ENCODE data around the gene PRH2. TPM values are rescaled to one million over a fixed set of nuclear protein-coding genes. Genes with fewer than 3 reads are reported as not detected.

The PRH2 gene
- total RNA-seq, 1 experiment from 2014 or later, result 0.52 TPM

DNA sequence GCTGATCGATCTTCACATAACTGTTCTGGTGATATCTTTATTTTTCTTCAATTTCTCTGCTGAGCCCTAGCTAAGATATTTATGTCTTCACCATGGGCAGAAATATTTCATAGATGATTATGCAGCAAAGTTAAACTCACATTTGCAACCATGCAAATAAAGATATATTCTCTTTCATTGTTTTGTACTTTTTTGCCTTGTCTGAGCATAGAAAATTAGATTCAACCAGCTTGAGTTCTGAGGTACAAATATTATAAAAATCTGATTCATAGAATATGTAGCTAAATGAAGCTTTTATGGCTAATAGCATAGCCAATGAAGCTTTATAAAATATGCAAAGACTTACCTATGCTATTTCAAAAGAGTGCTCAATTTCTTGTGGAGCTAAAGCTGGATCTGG lies 19.6 kb upstream of the PRH2 start, which contains the start of gene TAS2R13:
Gene TAS2R13 (minus strand): TSS at position 101 of the 400 bp plus-strand sequence. CDS start 264 bp downstream, outside the sequence.
- TF ChIP-seq GTF2I (CRISPR knock-in tag; conservative IDR thresholded peaks at IDR 0.05) (no peak), OVOL2 (CRISPR knock-in tag; IDR thresholded peaks at IDR 0.05; ENCODE audit: borderline replicate concordance) (no peak)
- TF ChIP-seq, protein P1, sequence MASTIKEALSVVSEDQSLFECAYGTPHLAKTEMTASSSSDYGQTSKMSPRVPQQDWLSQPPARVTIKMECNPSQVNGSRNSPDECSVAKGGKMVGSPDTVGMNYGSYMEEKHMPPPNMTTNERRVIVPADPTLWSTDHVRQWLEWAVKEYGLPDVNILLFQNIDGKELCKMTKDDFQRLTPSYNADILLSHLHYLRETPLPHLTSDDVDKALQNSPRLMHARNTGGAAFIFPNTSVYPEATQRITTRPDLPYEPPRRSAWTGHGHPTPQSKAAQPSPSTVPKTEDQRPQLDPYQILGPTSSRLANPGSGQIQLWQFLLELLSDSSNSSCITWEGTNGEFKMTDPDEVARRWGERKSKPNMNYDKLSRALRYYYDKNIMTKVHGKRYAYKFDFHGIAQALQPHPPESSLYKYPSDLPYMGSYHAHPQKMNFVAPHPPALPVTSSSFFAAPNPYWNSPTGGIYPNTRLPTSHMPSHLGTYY (CRISPR knock-in tag; IDR thresholded peaks at IDR 0.05), result no peak
- H3K4me1 Mint-ChIP-seq, result peaks cover 9% of the 10 kb centered on the region
- H3K9me3 Mint-ChIP-seq, result peaks cover 13% of the 10 kb centered on the region
- no peak for ATAC-seq
- H3K27ac Mint-ChIP-seq, result no peak within 1 kb of the TSS
- H3K4me3 Mint-ChIP-seq, result no peak within 1 kb of the TSS
- H3K27me3 Mint-ChIP-seq (ENCODE audit: low read depth), result no peaks in the 10 kb centered on the region
- ChIA-PET POLR2A (no interaction called here), CTCF (interaction anchor here (0.6 kb wide), 1 partner anchor 321 kb away, joined by 3 read pairs; no protein-coding TSS in a partner anchor)
- DNase-seq (ENCODE audit: low spot score), result no peak
- peaks cover 9% of the 10 kb centered on the region for H3K36me3 Mint-ChIP-seq

DNA sequence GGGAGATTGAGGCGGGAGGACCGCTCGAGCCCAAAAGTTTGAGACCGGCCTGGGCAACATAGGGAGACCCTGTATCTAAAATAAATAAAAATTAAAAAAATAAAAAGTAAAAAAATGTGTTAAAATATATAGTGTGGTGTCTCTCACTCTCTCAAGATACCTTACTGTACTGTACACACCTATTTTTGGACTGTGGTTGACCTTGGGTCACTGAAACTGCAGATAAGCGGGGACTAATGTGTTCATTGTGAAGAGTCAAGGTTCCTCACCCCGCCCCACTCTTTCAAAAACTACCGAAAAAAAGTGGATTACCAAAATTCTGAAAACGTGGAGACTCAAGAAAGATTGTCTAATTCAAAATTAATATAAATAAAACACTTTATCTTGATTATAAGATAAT lies 18.7 kb upstream of the PRH2 start:
- peaks cover 4% of the 10 kb centered on the region; the same call in 1 of the 2 replicates for H3K9me3 Mint-ChIP-seq
- POLR2A ChIA-PET, result no interaction called here
- no peak overlapping the region for H3K27ac Mint-ChIP-seq
- peaks cover 9% of the 10 kb centered on the region for H3K4me1 Mint-ChIP-seq
- H3K4me3 Mint-ChIP-seq, result no peak overlapping the region
- H3K27me3 Mint-ChIP-seq (ENCODE audit: low read depth), result no peaks in the 10 kb centered on the region
- DNase-seq (ENCODE audit: low spot score) (no peak), ATAC-seq (no peak)
- CTCF ChIA-PET, result no interaction called here
- H3K36me3 Mint-ChIP-seq, result no peaks in the 10 kb centered on the region
- TF ChIP-seq, protein P2, sequence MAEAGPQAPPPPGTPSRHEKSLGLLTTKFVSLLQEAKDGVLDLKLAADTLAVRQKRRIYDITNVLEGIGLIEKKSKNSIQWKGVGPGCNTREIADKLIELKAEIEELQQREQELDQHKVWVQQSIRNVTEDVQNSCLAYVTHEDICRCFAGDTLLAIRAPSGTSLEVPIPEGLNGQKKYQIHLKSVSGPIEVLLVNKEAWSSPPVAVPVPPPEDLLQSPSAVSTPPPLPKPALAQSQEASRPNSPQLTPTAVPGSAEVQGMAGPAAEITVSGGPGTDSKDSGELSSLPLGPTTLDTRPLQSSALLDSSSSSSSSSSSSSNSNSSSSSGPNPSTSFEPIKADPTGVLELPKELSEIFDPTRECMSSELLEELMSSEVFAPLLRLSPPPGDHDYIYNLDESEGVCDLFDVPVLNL (CRISPR knock-in tag; IDR thresholded peaks at IDR 0.05; ENCODE audit: borderline replicate concordance, low read depth), result no peak
- TF ChIP-seq JUN (CRISPR knock-in tag; IDR thresholded peaks at IDR 0.05) (no peak), ZNF671 (CRISPR knock-in tag; IDR thresholded peaks at IDR 0.05) (no peak), MXD4 (CRISPR knock-in tag; IDR thresholded peaks at IDR 0.05; ENCODE audit: borderline replicate concordance) (no peak), NFYB (CRISPR knock-in tag; conservative IDR thresholded peaks at IDR 0.05; ENCODE audit: low read depth) (no peak), GRHL2 (CRISPR knock-in tag; IDR thresholded peaks at IDR 0.05; ENCODE audit: insufficient replicate concordance, severe bottlenecking) (no peak), ZNF263 (CRISPR knock-in tag; IDR thresholded peaks at IDR 0.05; ENCODE audit: low read depth) (no peak), NR1H2 (CRISPR knock-in tag; IDR thresholded peaks at IDR 0.05) (no peak)
- TF ChIP-seq, protein P3, sequence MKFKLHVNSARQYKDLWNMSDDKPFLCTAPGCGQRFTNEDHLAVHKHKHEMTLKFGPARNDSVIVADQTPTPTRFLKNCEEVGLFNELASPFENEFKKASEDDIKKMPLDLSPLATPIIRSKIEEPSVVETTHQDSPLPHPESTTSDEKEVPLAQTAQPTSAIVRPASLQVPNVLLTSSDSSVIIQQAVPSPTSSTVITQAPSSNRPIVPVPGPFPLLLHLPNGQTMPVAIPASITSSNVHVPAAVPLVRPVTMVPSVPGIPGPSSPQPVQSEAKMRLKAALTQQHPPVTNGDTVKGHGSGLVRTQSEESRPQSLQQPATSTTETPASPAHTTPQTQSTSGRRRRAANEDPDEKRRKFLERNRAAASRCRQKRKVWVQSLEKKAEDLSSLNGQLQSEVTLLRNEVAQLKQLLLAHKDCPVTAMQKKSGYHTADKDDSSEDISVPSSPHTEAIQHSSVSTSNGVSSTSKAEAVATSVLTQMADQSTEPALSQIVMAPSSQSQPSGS (CRISPR knock-in tag; IDR thresholded peaks at IDR 0.05; ENCODE audit: borderline replicate concordance, low read depth), result no peak

DNA sequence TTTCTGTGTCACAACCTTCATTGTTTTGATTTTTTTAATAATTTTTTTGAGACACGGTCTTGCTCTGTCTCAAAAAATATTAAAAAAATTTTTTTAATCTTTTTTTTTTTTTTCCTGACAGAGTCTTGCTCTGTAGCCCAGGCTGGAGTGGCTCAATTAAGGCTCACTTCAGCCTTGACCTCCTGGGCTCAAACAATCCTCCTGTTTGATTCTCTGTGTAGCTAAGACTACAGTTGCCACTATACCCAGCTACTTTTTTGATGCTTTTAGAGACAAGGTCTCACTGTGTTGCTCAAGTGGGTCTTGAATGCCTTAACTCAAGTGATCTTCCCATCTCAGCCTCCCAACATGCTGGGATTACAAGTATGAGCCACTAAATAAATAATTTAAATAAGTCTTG lies 9.2 kb upstream of the PRH2 start:
- TF ChIP-seq, protein P4, sequence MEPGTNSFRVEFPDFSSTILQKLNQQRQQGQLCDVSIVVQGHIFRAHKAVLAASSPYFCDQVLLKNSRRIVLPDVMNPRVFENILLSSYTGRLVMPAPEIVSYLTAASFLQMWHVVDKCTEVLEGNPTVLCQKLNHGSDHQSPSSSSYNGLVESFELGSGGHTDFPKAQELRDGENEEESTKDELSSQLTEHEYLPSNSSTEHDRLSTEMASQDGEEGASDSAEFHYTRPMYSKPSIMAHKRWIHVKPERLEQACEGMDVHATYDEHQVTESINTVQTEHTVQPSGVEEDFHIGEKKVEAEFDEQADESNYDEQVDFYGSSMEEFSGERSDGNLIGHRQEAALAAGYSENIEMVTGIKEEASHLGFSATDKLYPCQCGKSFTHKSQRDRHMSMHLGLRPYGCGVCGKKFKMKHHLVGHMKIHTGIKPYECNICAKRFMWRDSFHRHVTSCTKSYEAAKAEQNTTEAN (CRISPR knock-in tag; IDR thresholded peaks at IDR 0.05), result no peak
- no peak for TF ChIP-seq FOXP1 (CRISPR knock-in tag; IDR thresholded peaks at IDR 0.05; ENCODE audit: borderline replicate concordance)
- Mint-ChIP-seq H3K9me3 (peaks cover 10% of the 10 kb centered on the region), H3K36me3 (0 out of 2 replicates have a peak, but pooled peaks cover under 1% of the 10 kb centered on the region), H3K4me1 (peaks cover 8% of the 10 kb centered on the region), H3K4me3 (no peak overlapping the region), H3K27me3 (ENCODE audit: low read depth) (no peaks in the 10 kb centered on the region), H3K27ac (no peak overlapping the region)
- DNase-seq (ENCODE audit: low spot score) (no peak), ATAC-seq (no peak)
- ChIA-PET CTCF (no interaction called here), POLR2A (no interaction called here)

DNA sequence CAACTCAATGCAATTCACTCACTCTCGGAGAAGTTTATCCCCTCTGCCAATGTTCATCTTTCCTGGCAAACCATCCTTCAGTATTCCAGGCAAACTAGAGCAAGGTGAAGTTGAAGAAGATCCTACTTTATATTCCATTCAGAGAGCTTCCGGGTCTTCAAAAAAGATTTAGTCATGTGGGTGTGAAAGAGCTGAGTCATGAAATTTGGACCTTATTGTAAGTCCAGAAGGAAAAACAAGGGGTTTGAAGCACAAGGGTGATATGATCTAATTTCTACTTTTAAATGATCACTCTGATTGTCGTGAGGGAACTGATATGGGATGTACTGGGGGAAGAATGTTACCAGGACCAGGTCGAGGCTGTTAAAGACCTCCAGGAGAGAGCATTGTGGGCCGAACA lies 2.8 kb upstream of the PRH2 start:
- ATAC-seq (no peak), DNase-seq (ENCODE audit: low spot score) (no peak)
- no peak overlapping the region for H3K27ac Mint-ChIP-seq
- no peaks in the 10 kb centered on the region for H3K27me3 Mint-ChIP-seq (ENCODE audit: low read depth)
- peaks cover 5% of the 10 kb centered on the region for H3K9me3 Mint-ChIP-seq
- H3K4me3 Mint-ChIP-seq, result no peak overlapping the region
- ChIA-PET POLR2A (no interaction called here), CTCF (no interaction called here)
- H3K36me3 Mint-ChIP-seq, result 0 out of 2 replicates have a peak, but pooled peaks cover 3% of the 10 kb centered on the region
- no peaks in the 10 kb centered on the region for H3K4me1 Mint-ChIP-seq
- TF ChIP-seq, protein P5, sequence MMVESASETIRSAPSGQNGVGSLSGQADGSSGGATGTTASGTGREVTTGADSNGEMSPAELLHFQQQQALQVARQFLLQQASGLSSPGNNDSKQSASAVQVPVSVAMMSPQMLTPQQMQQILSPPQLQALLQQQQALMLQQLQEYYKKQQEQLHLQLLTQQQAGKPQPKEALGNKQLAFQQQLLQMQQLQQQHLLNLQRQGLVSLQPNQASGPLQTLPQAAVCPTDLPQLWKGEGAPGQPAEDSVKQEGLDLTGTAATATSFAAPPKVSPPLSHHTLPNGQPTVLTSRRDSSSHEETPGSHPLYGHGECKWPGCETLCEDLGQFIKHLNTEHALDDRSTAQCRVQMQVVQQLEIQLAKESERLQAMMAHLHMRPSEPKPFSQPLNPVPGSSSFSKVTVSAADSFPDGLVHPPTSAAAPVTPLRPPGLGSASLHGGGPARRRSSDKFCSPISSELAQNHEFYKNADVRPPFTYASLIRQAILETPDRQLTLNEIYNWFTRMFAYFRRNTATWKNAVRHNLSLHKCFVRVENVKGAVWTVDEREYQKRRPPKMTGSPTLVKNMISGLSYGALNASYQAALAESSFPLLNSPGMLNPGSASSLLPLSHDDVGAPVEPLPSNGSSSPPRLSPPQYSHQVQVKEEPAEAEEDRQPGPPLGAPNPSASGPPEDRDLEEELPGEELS (CRISPR knock-in tag; IDR thresholded peaks at IDR 0.05), result no peak
- TF ChIP-seq ZBTB21 (CRISPR knock-in tag; IDR thresholded peaks at IDR 0.05; ENCODE audit: borderline replicate concordance) (no peak), ZNF416 (CRISPR knock-in tag; IDR thresholded peaks at IDR 0.05) (no peak), SMAD3 (CRISPR knock-in tag; IDR thresholded peaks at IDR 0.05; ENCODE audit: borderline replicate concordance) (no peak), IRF2 (CRISPR knock-in tag; IDR thresholded peaks at IDR 0.05; ENCODE audit: borderline replicate concordance, low read depth) (no peak)
- TF ChIP-seq, protein P6, sequence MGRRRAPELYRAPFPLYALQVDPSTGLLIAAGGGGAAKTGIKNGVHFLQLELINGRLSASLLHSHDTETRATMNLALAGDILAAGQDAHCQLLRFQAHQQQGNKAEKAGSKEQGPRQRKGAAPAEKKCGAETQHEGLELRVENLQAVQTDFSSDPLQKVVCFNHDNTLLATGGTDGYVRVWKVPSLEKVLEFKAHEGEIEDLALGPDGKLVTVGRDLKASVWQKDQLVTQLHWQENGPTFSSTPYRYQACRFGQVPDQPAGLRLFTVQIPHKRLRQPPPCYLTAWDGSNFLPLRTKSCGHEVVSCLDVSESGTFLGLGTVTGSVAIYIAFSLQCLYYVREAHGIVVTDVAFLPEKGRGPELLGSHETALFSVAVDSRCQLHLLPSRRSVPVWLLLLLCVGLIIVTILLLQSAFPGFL (CRISPR knock-in tag; IDR thresholded peaks at IDR 0.05; ENCODE audit: borderline replicate concordance), result no peak

Data from WTC11 (cell line).